ENCODE data around the gene AGO4. TPM values are rescaled to one million over a fixed set of nuclear protein-coding genes. Genes with fewer than 3 reads are reported as not detected.

AGO4 gene
- total RNA-seq, 1 donor: 13.8 TPM

DNA sequence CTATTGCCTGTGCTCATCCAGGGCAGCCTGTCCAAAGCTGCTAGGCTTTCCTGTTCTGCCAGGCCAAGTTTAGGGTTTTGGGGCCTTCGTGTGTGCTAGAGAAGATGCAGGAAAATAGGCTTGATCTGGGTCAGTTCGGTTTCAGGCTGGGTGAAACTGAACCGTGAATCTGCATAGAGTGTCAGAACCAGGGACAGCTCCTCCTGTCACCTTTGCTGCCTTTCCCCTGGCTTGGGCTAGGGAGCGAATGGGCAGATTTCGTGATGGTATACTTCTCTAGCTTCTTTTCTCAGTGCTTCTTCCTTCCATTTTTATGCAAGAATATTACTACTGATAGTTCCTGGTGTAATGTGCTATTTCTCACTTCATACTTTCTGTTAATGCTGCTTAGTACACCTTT lies 69.2 kb downstream of the AGO4 start:
- no peak for DNase-seq (ENCODE audit: low read depth)
- TF ChIP-seq, protein P1, sequence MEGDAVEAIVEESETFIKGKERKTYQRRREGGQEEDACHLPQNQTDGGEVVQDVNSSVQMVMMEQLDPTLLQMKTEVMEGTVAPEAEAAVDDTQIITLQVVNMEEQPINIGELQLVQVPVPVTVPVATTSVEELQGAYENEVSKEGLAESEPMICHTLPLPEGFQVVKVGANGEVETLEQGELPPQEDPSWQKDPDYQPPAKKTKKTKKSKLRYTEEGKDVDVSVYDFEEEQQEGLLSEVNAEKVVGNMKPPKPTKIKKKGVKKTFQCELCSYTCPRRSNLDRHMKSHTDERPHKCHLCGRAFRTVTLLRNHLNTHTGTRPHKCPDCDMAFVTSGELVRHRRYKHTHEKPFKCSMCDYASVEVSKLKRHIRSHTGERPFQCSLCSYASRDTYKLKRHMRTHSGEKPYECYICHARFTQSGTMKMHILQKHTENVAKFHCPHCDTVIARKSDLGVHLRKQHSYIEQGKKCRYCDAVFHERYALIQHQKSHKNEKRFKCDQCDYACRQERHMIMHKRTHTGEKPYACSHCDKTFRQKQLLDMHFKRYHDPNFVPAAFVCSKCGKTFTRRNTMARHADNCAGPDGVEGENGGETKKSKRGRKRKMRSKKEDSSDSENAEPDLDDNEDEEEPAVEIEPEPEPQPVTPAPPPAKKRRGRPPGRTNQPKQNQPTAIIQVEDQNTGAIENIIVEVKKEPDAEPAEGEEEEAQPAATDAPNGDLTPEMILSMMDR (IDR thresholded peaks at IDR 0.05; ENCODE audit: insufficient read depth, low read depth, low read length): no peak
- no peak overlapping the region for H3K4me3 ChIP-seq (ENCODE audit: low read depth, low read length)

DNA sequence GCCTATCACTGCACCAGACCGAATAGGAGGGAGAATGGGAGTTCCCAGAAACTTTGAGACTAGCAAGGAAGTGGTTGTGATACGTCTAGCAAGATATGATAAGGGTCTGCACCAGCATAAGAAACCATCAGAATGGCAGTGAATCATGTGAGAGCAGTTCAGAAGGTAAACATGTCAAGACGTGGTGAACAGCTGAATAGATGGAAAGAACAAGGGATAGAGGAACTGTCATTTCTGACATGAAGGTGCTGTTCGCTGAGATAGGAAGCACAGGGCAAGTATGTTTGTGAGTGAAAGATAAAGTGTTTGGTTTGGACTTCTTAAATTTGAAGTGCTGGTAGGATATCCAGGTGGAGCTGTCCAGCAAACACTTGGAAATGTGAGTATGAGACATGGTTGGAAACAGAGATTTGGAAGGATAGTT lies 74.0 kb downstream of the AGO4 start:
- no peak for DNase-seq (ENCODE audit: low read depth)

DNA sequence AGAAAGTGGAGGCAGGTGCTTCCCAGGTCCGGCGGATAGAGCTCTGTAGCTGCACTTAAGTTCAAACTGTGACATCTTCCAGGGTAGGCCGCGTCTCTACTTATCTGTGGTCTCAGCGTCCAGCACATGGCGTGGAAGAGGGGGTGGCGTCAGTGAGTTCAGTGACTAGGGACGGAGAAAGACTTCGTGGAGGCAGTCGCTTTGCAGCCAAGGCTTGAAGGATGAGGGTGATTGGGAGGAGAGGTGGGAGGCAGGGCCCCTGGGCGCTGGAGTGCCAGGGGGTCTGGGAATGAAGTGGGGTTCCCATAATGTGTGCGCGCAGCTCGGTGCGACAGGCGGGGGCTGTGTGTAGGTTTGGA lies 74.7 kb downstream of the AGO4 start:
- TF ChIP-seq, protein P1 (IDR thresholded peaks at IDR 0.05; ENCODE audit: insufficient read depth, low read depth, low read length): no peak
- DNase-seq (ENCODE audit: low read depth): no peak
- peak overlapping the region; percentile 26 for H3K4me3 ChIP-seq (ENCODE audit: low read depth, low read length)

More for the DNA sequence above, 74.0 kb downstream of the AGO4 start:
- TF ChIP-seq, protein P1 (IDR thresholded peaks at IDR 0.05; ENCODE audit: insufficient read depth, low read depth, low read length): no peak
- H3K4me3 ChIP-seq (ENCODE audit: low read depth, low read length): no peak overlapping the region

DNA sequence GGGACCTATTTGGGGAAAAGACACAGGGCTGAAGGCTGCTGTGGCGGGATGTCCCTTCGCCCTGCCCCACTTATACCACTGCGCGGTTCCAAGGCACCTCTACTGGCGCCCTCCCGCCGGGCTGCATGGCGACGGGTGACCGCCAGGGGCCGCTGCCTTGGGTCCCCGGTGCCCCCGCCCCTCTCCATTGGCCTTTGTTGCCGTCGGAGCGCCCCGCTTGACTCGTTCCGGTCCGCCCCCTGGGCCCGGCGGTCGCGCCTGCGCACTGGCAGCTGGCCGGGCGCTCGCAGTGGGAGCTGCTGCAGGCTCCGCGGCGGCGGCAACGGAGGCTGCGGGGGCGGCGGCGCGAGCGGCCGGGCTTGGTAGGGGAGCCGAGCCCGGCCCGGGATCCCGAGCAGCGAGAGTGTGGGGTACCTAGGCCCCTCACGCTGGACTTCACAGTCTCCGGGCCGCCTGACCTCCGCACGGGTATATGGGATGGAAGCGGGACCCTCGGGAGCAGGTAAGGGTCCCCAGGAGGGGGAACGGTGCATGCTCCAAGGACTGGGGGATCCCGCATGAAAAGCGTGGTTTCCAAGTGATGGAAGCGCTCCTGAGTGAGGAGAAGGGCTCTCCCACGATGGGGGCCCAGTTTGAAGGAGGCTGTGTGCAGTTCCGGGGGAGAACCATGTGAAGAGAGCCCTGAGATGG lies 75.3 kb downstream of the AGO4 start, which contains the start of gene AGO1:
Gene AGO1 (plus strand): TSS at position 265 of the 690 bp plus-strand sequence. CDS start 213 bp downstream, at position 478.
- DNase-seq (ENCODE audit: low read depth): peak; percentile 93
- TF ChIP-seq, protein P1 (IDR thresholded peaks at IDR 0.05; ENCODE audit: insufficient read depth, low read depth, low read length): peak; percentile 78
- H3K4me3 ChIP-seq (ENCODE audit: low read depth, low read length): peak within 1 kb of the TSS; percentile 94

DNA sequence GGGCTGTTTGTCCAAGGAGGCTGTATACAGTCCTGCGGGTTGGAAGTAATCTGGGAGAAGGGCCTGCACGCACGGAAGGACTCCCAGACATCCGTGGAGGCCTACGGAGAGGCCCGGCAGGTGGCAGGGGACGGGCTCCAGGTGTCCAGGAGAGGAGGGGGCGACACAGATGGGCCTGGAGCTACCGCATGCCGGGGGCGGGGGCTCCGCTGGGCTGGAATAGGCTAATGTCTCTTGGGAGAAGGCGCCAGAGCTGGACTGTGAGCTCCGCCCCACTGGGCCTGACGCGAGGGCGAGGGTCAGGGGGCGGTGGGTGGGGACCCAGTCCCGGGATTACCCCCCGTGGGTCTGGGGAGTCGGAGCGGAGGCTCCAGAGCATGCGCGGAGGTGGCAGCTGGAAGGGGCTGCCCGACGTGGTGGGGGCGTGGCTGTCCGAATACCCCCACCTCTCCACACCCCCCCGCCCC lies 75.9 kb downstream of the AGO4 start:
- TF ChIP-seq, protein P1 (IDR thresholded peaks at IDR 0.05; ENCODE audit: insufficient read depth, low read depth, low read length): no peak
- peak; percentile 44 for DNase-seq (ENCODE audit: low read depth)
- peak overlapping the region; percentile 94 for H3K4me3 ChIP-seq (ENCODE audit: low read depth, low read length)

DNA sequence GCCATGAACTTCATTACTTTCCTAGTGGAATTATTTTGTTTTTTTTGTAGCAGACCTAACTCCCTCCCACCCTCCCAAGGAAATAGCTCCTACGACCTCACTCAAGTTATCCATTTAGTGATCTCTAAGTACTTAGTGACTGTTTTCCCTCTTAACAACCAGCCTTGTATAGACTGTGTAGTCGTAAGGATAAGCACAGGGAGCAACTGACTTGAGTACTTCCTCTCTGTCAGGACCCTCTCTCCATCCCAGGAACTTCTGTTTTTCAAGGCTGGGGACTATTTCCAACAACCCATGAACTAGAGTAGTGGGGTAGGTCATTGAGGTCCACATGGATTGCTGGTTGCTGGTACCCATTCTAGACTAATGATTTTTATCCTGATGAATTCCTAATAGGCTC lies 77.1 kb downstream of the AGO4 start:
- H3K4me3 ChIP-seq (ENCODE audit: low read depth, low read length): no peak overlapping the region
- TF ChIP-seq, protein P1 (IDR thresholded peaks at IDR 0.05; ENCODE audit: insufficient read depth, low read depth, low read length): no peak
- DNase-seq (ENCODE audit: low read depth): no peak

Measured in fibroblast of villous mesenchyme (primary cell).